ENCODE results near the gene SMIM23.

SMIM23 gene

GRCh38 chr5:171785517-171785916, at the start of gene SMIM23:
SMIM23 (plus strand) TSS chr5:171785817; CDS start chr5:171785872, 55 bp downstream.
- no peak for DNase-seq (ENCODE audit: low read depth, low spot score)

GRCh38 chr5:171736976-171737891, 48.4 kb upstream of the SMIM23 start:
- DNase-seq (ENCODE audit: low read depth, low spot score): no peak

GRCh38 chr5:171738501-171738900, 47.1 kb upstream of the SMIM23 start:
- DNase-seq (ENCODE audit: low read depth, low spot score): no peak

GRCh38 chr5:171739271-171739670, 46.3 kb upstream of the SMIM23 start:
- DNase-seq (ENCODE audit: low read depth, low spot score): no peak

- no peak for DNase-seq (ENCODE audit: low read depth, low spot score)
These were observed 42.1 kb upstream of the SMIM23 start for GRCh38 chr5:171743436-171744076.

- no peak for DNase-seq (ENCODE audit: low read depth, low spot score)
These were observed 41.4 kb upstream of the SMIM23 start for GRCh38 chr5:171744264-171744663.

- DNase-seq (ENCODE audit: low read depth, low spot score): no peak
These were observed 40.7 kb upstream of the SMIM23 start for GRCh38 chr5:171744882-171745281.

- no peak for DNase-seq (ENCODE audit: low read depth, low spot score)
These were observed 40.0 kb upstream of the SMIM23 start for GRCh38 chr5:171745602-171746001.

GRCh38 chr5:171747061-171747859, 38.4 kb upstream of the SMIM23 start:
- DNase-seq (ENCODE audit: low read depth, low spot score): no peak

GRCh38 chr5:171748720-171749119, 36.9 kb upstream of the SMIM23 start:
- no peak for DNase-seq (ENCODE audit: low read depth, low spot score)

- no peak for DNase-seq (ENCODE audit: low read depth, low spot score)
These were observed 36.3 kb upstream of the SMIM23 start for GRCh38 chr5:171749365-171749764.

GRCh38 chr5:171750311-171750788, 35.3 kb upstream of the SMIM23 start:
- no peak for DNase-seq (ENCODE audit: low read depth, low spot score)

GRCh38 chr5:171755354-171755821, 30.2 kb upstream of the SMIM23 start:
- no peak for DNase-seq (ENCODE audit: low read depth, low spot score)

GRCh38 chr5:171757853-171758535, 27.6 kb upstream of the SMIM23 start:
- DNase-seq (ENCODE audit: low read depth, low spot score): no peak

- DNase-seq (ENCODE audit: low read depth, low spot score): no peak
These were observed 25.8 kb upstream of the SMIM23 start for GRCh38 chr5:171759777-171760176.

GRCh38 chr5:171762021-171762608, 23.5 kb upstream of the SMIM23 start:
- DNase-seq (ENCODE audit: low read depth, low spot score): no peak

- no peak for DNase-seq (ENCODE audit: low read depth, low spot score)
These were observed 22.7 kb upstream of the SMIM23 start for GRCh38 chr5:171762903-171763302.

- DNase-seq (ENCODE audit: low read depth, low spot score): no peak
These were observed 21.4 kb upstream of the SMIM23 start for GRCh38 chr5:171764265-171764664.

GRCh38 chr5:171766875-171767274, 18.7 kb upstream of the SMIM23 start:
- DNase-seq (ENCODE audit: low read depth, low spot score): no peak

GRCh38 chr5:171770153-171770552, 15.5 kb upstream of the SMIM23 start:
- no peak for DNase-seq (ENCODE audit: low read depth, low spot score)

- no peak for DNase-seq (ENCODE audit: low read depth, low spot score)
These were observed 13.8 kb upstream of the SMIM23 start for GRCh38 chr5:171771856-171772255.

Measured in activated naive CD8-positive, alpha-beta T cell treated with anti-CD3 and anti-CD28 coated beads, Interleukin-2, amount 50 U/mL, for 16 hours (primary cell).